NCI-H1092 (cell line): Measurements from ENCODE around the gene FRY.

ENCODE experiments used
- DNase-seq: peaks from one replicate; lab custom pipeline; 2025; lab: John Stamatoyannopoulos, UW

FRY gene

GRCh38 chr13:32134241-32135055, 102.9 kb downstream of the FRY start:
- DNase-seq, result no peak

- no peak for DNase-seq
Observed at GRCh38 chr13:32135056-32135390, 103.4 kb downstream of the FRY start.

- no peak for DNase-seq
Observed at GRCh38 chr13:32135655-32136054, 104.1 kb downstream of the FRY start.

- DNase-seq, result no peak
Observed at GRCh38 chr13:32136061-32136460, 104.5 kb downstream of the FRY start.

- no peak for DNase-seq
Observed at GRCh38 chr13:32136716-32137115, 105.1 kb downstream of the FRY start.

- no peak for DNase-seq
Observed at GRCh38 chr13:32139251-32139650, 107.7 kb downstream of the FRY start.

- DNase-seq, result no peak
Observed at GRCh38 chr13:32140109-32140508, 108.5 kb downstream of the FRY start.

- no peak for DNase-seq
Observed at GRCh38 chr13:32141462-32141861, 109.9 kb downstream of the FRY start.

- no peak for DNase-seq
Observed at GRCh38 chr13:32142115-32142514, 110.5 kb downstream of the FRY start.

GRCh38 chr13:32142956-32143375, 111.4 kb downstream of the FRY start:
- DNase-seq, result no peak

GRCh38 chr13:32147193-32147592, 115.6 kb downstream of the FRY start:
- no peak for DNase-seq

- no peak for DNase-seq
Observed at GRCh38 chr13:32147976-32148375, 116.4 kb downstream of the FRY start.

- no peak for DNase-seq
Observed at GRCh38 chr13:32150239-32150638, 118.7 kb downstream of the FRY start.

GRCh38 chr13:32150794-32151193, 119.2 kb downstream of the FRY start:
- no peak for DNase-seq

GRCh38 chr13:32151240-32151639, 119.7 kb downstream of the FRY start:
- DNase-seq, result no peak

GRCh38 chr13:32153056-32153455, 121.5 kb downstream of the FRY start:
- no peak for DNase-seq

- DNase-seq, result no peak
Observed at GRCh38 chr13:32159137-32159869, 127.7 kb downstream of the FRY start.

- no peak for DNase-seq
Observed at GRCh38 chr13:32162395-32163005, 130.9 kb downstream of the FRY start.

- DNase-seq, result peak; percentile 64
Observed at GRCh38 chr13:32164622-32165268, 133.2 kb downstream of the FRY start.

- DNase-seq, result no peak
Observed at GRCh38 chr13:32165796-32166195, 134.2 kb downstream of the FRY start.

GRCh38 chr13:32168131-32168530, 136.6 kb downstream of the FRY start:
- DNase-seq, result no peak

- DNase-seq, result no peak
Observed at GRCh38 chr13:32170841-32171240, 139.3 kb downstream of the FRY start.

GRCh38 chr13:32173881-32174280, 142.3 kb downstream of the FRY start:
- DNase-seq, result peak; percentile 6
